Measurements from ENCODE around the gene SDK1.
A peak's percentile ranks its signal among the peaks of the same experiment; 100 is the strongest.

SDK1 gene

GRCh38 chr7:3598854-3599253 lies 297.8 kb downstream of the SDK1 start:
- no peak for DNase-seq

GRCh38 chr7:3605222-3605621 lies 304.2 kb downstream of the SDK1 start:
- DNase-seq: no peak

GRCh38 chr7:3606436-3606835 lies 305.4 kb downstream of the SDK1 start:
- no peak for DNase-seq

- no peak for DNase-seq
Measured at GRCh38 chr7:3607847-3608246, 306.8 kb downstream of the SDK1 start.

GRCh38 chr7:3616306-3616705 lies 315.3 kb downstream of the SDK1 start:
- DNase-seq: no peak

GRCh38 chr7:3630081-3630480 lies 329.0 kb downstream of the SDK1 start:
- no peak for DNase-seq

- DNase-seq: no peak
Measured at GRCh38 chr7:3634396-3634795, 333.3 kb downstream of the SDK1 start.

GRCh38 chr7:3636131-3636860 lies 335.2 kb downstream of the SDK1 start:
- no peak for DNase-seq

GRCh38 chr7:3639253-3639652 lies 338.2 kb downstream of the SDK1 start:
- DNase-seq: no peak

GRCh38 chr7:3641582-3641981 lies 340.5 kb downstream of the SDK1 start:
- no peak for DNase-seq

- no peak for DNase-seq
Measured at GRCh38 chr7:3643091-3643490, 342.0 kb downstream of the SDK1 start.

- DNase-seq: no peak
Measured at GRCh38 chr7:3648276-3648675, 347.2 kb downstream of the SDK1 start.

GRCh38 chr7:3649250-3649649 lies 348.2 kb downstream of the SDK1 start:
- DNase-seq: no peak

GRCh38 chr7:3649678-3650440 lies 348.8 kb downstream of the SDK1 start:
- DNase-seq: no peak

- DNase-seq: no peak
Measured at GRCh38 chr7:3650844-3651243, 349.8 kb downstream of the SDK1 start.

- no peak for DNase-seq
Measured at GRCh38 chr7:3655635-3656034, 354.6 kb downstream of the SDK1 start.

- no peak for DNase-seq
Measured at GRCh38 chr7:3657206-3657605, 356.2 kb downstream of the SDK1 start.

GRCh38 chr7:3668743-3669142 lies 367.7 kb downstream of the SDK1 start:
- DNase-seq: no peak

GRCh38 chr7:3670898-3671297 lies 369.8 kb downstream of the SDK1 start:
- no peak for DNase-seq

- DNase-seq: peak; percentile 48
Measured at GRCh38 chr7:3673524-3673923, 372.5 kb downstream of the SDK1 start.

- DNase-seq: no peak
Measured at GRCh38 chr7:3678314-3678810, 377.3 kb downstream of the SDK1 start.

- DNase-seq: no peak
Measured at GRCh38 chr7:3682028-3682710, 381.1 kb downstream of the SDK1 start.
